Erythroblast (primary cell): ENCODE measurements around the gene SCG2.

Experiments
- GATA1 ChIP-seq: IDR thresholded peaks from 2 replicates; pipeline ENCODE4 v1.6.1; 2011; ENCODE audit warnings: low read depth, mild to moderate bottlenecking, control low read depth, low read length, moderate library complexity
- POLR2A ChIP-seq: IDR thresholded peaks from 2 replicates; pipeline ENCODE4 v1.6.1; 2011; ENCODE audit warnings: mild to moderate bottlenecking, low read length

DNA sequence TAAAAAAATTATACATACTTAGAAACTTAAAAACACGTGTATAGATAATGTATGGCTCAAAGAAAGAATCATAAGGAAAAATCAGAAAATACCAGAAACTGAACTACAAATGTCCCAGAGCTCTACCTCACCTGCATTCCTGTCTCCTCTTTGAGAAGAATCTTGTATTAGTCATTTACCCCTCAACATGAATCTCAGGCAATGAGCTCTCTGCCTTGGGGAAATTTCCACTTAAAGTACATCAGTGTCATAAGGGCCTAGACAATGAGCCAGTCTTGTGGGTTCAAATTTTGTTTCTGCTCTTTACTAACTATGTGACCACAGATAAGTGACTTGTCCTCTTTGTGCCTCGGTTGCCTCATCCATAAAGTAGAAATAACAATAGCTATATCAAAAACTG, 40.1 kb downstream of the SCG2 start:
- TF ChIP-seq POLR2A (no peak), GATA1 (no peak)
